GM21360 (cell line): ENCODE measurements around the gene FAM171A2.

ENCODE experiments used
- ATAC-seq: cut with Tn5 transposase; IDR thresholded peaks from one replicate; pipeline ENCODE4 v1.9.1; 2021; ENCODE audit warnings: mild to moderate bottlenecking, moderate library complexity; ENCODE audit not compliant: unreplicated experiment

FAM171A2 gene

DNA sequence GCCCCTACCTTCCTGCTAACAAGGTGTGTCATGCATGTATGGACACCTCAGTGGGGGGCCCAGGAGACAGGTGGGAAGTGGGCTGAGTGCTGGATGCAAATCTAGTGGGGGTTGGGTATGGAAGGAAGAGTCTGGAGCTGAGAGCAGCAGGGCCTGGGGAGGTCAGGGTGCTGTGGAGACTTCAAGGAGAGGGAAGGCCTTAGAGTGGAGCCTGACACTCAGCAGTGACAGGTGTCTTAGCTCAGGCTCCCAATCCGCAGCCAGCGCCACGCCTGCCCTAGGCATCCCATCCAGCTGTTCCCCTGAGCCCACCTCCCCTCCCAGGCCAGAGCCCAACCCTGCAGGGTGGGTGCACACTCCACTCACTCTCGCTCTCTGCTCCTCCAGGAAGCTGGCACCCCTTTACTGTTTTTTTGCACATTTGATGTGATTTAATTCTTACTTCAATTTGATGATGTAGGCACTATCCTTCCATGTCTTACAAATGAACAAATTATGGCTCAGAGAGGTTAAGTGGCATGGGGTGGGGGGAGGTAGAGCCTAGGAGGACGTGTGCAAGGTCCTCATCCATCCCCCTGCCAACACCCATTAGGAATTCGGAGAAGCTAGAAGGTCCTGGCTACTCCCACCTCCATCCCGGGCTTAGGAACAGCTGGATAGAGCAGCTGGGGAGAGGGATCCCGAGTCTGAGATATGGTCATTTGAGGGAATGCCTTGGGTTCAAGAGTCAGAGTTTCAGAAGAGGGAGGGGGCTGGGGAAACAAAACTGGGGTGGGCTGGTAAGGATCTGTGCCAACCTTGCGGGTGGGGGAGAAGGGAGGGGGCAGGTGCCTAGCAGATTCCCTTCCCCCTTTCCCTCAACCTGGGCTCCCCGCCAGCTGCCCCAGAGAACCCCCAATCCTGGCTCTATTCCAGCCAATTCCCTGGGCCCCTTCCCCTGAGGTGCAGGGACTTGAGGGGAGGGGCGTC is 2.1 kb downstream of the FAM171A2 start:
- no peak for ATAC-seq

DNA sequence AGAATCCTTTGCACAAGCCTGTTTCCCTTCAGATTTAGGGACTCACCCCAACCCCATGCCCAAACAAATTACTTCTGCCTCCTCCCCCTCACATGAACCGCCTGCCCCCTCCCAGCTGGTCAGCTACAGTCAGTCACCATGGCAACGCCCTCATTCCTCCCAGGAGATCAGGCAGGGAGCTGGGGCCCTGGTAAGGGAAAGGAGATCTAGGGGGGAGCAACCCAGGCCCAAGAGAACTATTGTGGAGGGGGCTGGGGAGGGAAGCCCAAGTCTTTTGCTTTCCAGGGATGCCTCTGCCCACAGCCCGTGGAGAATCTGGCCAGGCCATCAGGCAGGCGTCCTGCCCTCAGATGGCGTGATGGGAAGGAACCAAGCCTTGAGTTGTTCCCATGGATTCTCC is 2.8 kb downstream of the FAM171A2 start:
- no peak for ATAC-seq

DNA sequence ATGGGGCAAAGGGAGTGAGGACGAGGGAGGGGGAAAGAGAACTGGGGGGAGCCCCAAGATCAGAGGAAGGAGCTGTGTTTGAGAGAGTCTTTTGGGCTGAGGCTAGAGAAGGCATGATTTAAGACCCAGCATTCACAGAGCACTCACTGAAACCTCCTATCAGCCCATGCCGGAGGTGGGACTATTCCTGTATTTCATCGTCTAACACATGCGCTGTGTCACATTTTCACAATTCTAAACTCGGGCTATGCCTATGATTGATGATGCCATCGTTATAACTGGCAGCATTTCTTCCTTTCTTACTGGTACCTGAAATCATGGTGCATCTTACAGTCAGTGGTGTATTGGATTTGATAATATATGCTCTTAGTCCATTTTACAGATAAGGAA is 3.5 kb downstream of the FAM171A2 start:
- no peak for ATAC-seq

DNA sequence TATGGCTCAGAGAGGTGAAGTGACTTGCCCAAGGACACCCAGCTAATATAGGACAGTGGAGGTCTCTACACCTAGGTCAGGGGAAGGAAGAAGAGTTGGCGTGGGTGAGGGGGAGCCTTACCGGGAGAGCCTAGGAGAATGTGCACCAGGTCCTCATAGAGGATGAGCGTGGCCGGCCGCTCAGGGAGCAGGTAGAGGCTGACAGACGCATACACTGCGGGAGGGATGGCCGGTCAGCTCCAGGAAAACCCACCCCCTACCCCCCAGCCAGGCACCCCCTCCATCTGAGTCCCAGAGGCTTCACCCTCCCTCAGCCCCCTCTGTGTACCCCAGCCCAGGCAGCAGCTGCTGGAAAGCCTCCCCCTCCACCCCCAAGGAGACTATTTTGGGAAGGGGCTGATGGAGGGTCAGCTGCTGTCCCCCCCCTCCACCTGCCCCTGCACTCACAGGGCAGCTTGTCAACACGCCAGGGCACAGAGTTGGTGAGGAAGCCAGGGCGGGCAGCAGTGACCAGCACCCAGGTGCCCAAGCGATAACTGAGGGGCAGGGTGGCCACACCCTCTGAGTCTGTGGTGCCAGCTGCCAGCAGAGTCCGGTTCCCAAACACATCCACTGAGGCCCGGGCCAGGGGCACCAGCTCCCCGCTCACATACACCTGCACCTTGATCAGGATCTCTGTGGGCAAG is 4.1 kb downstream of the FAM171A2 start:
- no peak for ATAC-seq

DNA sequence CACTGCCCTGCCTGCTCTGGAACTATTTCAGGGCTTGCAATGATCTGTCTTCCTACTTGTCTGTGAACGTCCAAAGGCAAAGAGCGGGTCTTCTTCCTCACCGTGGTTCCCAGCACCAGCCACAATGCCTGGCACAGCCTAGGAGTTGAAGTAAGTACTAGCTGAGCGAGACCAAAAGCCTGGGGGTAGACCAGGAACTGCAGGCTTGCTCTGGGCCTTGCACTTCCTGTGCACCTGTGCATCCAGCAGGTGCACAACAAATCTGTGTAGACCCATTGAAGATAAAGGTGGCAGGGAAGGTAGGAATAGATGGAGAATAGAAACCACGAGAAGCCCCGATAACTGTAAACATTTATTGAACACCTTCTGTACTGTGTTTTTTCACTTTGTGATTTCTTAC is 4.6 kb downstream of the FAM171A2 start:
- no peak for ATAC-seq

DNA sequence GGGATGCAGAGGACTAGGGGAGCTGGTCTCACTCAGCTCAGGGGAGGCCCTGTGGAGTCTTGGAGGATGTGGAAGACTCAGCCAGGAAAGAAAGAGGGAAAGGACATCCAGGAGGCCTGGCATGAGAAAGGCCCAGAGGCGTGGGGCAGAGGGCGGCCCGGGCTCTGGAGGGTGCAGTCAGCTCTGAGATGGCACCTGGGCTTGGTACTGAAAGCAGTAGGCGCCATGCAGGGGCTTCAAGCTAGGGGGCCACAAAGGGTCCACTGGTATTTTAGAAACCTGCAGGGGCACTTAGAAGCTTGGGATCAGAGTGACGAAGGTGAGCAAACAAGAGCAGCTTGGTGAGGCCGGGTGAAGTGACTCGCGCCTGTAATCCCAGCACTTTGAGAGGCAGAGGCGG is 5.6 kb downstream of the FAM171A2 start:
- ATAC-seq, result no peak

DNA sequence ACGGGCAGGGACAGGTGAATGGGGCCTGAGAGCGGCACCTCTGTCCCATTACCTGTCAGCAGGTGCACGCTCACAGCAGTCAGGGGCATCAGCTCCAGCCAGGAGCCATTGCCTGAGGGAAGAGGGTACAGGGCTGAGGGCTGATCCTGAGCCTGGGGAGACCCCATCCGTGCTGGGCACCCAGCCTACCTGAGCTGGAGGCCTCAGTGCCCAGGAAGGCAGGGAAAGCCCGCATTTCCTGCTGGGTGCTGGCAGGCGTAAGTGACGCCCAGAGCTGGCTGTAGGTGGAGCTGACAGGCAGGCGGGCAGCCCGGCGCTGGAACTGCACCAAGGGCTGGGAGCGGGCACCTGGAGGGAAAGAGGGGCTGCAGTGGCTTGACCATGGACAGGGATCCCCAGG is 7.4 kb downstream of the FAM171A2 start:
- ATAC-seq, result no peak

DNA sequence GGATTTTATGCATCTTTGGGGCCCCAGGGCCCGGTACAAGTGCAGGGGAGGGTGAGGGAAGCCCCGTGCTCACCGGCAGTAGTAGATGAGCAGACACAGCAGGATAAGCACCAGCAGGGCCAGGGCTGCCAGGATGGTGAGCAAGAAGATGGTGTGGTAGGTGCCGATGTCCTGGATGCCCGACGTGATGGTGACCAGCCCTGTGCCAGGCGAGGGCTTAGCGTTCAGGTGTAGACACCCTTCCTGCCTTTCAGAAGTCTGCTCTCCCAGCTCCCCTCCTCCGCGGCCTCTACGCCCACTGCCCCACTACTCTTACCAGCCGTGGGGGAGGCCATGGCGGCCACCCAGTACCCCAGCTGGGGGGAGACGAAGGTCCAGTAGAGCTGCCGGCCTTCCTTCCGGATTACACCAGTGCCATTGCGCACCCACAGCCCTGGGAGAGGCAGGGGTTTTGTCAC is 8.0 kb downstream of the FAM171A2 start:
- no peak for ATAC-seq

DNA sequence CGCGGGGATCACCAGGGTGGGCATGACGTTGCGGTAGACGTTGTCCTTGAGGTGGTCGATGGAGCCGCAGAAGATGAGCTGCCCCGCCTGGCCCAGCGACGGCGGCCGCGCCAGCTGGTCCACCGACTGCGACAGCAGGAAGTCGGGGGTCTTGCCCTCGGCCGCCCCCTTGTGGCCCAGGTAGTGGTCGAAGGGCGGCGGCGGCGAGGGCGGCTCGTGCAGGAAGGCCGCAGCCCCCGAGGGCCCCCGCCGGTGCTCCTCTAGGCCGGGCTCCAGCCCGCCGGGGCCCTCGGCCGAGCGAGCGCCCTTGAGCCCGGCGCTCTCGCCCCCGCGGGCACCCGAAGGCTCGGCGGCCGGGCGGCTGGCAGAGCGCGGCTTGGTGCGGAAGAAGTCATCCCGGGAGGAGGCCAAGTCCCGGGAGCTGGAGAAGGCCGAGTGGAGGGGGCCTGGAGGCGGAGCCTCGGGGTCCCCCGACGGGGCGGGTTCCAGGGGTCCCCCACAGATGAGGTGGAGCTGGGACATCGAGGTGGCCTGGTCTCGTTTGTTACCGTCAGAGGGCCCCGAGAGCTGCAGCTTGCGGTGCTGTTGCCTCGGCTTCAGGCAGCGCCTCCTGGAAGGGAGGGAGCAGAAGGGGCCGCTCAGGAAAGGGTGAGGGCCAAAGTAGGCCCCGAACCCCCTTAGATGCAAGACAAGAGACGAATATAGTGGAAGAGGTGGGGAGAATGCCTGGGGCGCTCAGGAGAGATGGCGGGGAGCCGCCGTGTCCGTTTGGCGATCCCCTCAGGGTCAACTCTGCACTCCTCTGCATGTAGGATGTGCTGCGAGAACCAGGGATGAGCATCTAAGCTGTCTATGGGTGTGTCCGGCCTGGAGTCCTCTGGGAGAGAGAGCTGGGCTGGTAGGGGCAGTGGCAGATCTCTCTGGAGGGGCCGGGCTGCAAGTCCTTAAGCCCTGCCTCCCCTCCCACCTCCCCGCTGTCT is 8.8 kb downstream of the FAM171A2 start:
- no peak for ATAC-seq

DNA sequence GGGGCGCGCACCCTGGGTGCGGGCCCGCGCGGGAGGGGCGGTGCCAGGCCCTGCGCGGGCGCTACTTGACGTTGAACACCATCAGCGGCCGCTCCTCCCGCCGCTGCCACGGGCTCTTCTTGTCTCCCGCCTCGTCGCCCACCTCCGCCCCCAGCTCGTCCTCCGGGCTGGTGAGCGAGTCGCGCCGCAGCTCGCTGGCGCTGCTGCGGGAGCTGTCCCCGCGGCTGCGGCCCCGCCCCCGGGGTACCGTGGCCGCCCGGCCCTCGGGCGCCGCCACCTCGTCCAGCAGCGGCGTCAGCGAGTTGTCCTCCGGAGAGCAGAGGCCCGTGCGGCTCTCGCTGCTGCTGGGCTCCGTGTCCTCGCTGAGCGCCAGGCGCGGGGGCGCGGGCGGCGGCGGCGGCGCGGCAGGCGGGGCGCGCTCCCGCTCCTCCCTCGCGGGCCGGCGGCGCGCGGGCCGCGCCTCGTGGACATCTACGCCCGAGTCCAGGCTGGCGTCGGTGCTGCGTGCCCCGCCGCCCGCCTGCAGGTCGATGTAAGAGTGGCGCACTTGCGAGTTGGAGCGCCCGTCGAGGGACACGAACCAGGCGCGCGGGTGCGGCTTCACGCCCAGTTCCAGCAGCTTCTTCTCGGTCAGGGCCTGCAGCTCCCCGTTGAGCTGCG is 9.9 kb downstream of the FAM171A2 start:
- no peak for ATAC-seq

DNA sequence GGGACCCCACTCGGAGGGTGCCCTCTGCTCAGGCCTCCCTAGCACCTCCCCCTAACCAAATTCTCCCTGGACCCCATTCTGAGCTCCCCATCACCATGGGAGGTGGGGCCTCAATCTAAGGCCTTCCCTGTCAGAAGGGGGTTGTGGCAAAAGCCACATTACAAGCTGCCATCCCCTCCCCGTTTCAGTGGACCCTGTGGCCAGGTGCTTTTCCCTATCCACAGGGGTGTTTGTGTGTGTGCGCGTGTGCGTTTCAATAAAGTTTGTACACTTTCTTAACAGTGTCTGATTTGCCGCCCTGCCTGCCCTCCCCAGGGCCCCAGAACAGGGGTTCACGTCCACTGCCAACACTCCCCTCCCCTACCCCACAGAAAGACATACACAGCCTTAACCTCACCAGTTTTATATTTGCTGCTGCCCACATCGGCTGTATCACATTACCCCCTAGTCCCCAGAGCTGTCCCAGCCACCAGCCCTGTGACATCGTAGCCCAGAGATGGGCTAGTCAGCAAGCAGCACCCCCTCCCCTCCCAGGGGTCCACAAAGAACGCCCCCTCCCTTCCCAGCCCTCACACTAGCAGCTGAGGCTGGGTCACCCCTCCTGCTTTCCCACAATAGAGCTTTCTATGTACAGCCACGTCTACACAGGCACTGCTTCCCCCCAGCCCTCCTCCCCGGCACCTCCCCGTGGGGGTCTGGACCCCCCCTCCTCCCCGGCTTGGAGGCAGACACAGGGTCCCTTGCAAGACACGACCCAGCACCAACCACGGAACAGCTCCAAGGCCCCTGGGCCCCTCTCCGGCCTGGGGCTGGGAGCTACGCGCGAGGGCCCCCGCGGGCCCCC is 10.6 kb downstream of the FAM171A2 start:
- ATAC-seq, result no peak

DNA sequence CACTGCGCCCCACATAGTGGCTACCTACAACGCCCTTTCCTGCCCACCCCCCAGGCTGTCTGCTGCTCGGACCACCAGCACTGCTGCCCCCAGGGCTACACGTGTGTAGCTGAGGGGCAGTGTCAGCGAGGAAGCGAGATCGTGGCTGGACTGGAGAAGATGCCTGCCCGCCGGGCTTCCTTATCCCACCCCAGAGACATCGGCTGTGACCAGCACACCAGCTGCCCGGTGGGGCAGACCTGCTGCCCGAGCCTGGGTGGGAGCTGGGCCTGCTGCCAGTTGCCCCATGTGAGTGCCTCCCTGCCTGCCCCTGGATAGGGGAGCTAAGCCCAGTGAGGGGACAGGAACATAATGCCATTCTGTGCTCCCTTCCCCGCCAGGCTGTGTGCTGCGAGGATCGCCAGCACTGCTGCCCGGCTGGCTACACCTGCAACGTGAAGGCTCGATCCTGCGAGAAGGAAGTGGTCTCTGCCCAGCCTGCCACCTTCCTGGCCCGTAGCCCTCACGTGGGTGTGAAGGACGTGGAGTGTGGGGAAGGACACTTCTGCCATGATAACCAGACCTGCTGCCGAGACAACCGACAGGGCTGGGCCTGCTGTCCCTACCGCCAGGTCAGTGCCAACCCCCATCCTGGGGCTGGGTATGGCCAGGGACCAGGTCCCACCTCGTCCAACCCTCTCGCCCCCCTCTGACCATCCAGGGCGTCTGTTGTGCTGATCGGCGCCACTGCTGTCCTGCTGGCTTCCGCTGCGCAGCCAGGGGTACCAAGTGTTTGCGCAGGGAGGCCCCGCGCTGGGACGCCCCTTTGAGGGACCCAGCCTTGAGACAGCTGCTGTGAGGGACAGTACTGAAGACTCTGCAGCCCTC is 11.5 kb downstream of the FAM171A2 start:
- no peak for ATAC-seq

DNA sequence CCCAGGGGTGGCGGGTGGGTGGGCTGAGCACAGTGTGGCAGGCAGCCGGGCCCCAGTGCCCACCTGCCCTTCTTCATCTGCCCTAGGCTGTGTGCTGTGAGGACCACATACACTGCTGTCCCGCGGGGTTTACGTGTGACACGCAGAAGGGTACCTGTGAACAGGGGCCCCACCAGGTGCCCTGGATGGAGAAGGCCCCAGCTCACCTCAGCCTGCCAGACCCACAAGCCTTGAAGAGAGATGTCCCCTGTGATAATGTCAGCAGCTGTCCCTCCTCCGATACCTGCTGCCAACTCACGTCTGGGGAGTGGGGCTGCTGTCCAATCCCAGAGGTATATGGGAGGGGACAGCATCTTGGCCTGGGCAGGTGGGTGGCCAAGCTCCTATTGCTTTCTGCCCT is 12.2 kb downstream of the FAM171A2 start:
- no peak for ATAC-seq

DNA sequence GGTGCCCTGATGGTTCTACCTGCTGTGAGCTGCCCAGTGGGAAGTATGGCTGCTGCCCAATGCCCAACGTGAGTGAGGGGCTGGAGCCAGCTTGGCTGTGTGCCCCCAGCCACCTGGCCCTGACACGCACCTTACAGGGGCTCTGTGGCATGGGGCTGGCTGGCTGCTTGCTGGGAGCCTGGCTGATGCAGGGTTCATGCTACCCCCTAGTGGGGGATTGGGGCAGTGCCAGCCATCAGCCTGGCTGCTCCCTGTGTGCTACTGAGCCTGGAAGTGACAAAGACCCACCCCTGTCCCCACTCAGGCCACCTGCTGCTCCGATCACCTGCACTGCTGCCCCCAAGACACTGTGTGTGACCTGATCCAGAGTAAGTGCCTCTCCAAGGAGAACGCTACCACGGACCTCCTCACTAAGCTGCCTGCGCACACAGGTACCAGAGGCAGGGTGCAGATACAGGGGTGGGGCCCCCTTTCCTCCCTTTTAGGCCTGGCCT is 12.9 kb downstream of the FAM171A2 start:
- no peak for ATAC-seq

DNA sequence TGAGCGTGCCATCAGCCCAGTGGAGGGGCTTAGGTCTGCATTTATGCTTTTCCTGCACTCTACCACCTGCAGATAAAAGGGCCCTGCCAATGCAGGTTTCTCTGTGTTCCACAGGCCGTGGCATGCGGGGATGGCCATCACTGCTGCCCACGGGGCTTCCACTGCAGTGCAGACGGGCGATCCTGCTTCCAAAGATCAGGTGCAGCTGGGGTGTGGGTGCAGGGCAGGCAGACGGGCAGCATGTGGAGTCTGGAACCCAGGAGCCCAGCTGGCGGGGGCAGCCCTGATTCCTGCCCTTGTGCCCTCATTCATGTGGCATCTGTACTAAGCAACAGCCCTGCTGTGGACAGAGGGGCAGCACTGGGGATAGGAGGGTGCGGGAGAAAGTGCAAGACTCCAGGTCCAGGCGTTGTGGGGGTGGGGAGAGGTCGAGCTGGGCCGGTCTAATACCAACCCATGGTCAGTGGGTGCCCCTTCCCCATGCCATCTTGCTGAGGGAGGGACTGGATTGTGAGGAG is 14.0 kb downstream of the FAM171A2 start:
- ATAC-seq, result no peak

DNA sequence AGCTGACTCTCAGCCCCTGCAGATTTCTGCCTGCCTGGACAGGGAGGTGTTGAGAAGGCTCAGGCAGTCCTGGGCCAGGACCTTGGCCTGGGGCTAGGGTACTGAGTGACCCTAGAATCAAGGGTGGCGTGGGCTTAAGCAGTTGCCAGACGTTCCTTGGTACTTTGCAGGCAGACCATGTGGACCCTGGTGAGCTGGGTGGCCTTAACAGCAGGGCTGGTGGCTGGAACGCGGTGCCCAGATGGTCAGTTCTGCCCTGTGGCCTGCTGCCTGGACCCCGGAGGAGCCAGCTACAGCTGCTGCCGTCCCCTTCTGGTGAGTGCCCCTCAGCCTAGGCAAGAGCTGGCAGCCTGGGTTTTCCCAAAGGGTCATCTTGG is 14.7 kb downstream of the FAM171A2 start:
- no peak for ATAC-seq

DNA sequence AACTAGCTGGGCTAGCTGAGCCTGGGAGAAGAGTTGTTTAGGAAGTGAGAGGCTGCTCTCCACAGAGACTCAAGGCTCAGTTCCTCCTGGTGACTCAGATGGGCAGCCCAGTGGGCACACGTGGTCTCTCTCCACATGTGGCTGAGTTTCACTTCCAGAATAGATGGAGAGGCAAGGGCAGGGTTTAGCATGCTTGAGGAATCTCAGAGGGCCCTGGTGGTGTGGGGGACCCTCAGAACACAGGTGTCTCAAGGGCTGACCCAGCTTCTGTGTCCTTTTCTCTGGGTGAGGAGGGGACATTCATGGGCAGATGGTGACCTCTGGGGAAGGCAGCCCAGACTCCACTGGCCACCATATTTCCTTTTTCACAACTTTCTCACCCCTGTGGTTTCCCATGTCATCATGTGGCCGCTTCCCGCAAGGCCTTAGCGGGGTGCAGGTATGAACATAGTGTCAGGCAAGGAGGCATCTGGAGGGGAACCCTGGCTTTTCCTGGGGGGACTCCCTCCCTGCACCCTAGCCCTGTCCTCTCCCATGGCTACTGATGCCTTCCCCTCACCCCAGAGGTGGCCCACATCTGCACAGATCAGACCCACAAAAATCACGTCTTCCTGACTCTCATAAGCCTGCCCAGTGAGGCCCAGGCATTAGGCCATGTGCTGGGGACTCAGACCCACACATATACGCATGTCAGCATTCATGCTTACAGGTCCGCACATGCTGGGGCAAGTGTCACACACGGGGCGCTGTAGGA is 15.2 kb downstream of the FAM171A2 start:
- peak; percentile 43 for ATAC-seq
